GM06990 (cell line): ENCODE measurements around the gene DCANP1.
A peak's percentile ranks its signal among the peaks of the same experiment; 100 is the strongest.

Source experiments
- DNase-seq: peaks from one replicate; pipeline ENCODE4 v3.0.0-alpha.2; 2011; ENCODE audit not compliant: insufficient read length; ENCODE audit errors: extremely low read depth
- H3K27me3 ChIP-seq: replicated peaks from 2 replicates; pipeline ENCODE4 v1.6.0; 2011; ENCODE audit warnings: low read length; ENCODE audit not compliant: control insufficient read depth, insufficient read depth
- H3K36me3 ChIP-seq: 2 replicates; pipeline ENCODE4 v1.5.1; 2011; ENCODE audit warnings: low read length; ENCODE audit not compliant: control insufficient read depth, insufficient read depth
- H3K4me3 ChIP-seq: replicated peaks from 2 replicates; pipeline ENCODE4 v1.5.1; 2011; ENCODE audit warnings: low read depth, mild to moderate bottlenecking, control low read depth, low read length
- CTCF ChIP-seq: IDR thresholded peaks from 2 replicates; pipeline ENCODE4 v1.5.1; 2011; ENCODE audit warnings: low read length, control low read depth, mild to moderate bottlenecking, inconsistent platforms; ENCODE audit not compliant: insufficient read depth, poor library complexity, severe bottlenecking

Gene DCANP1

GRCh38 chr5:135399794-135400542 lies 47.2 kb downstream of the DCANP1 start:
- DNase-seq: no peak
- Histone ChIP-seq H3K27me3 (no peaks in the 10 kb centered on the region), H3K4me3 (peak overlapping the region; percentile 85), H3K36me3 (no peaks in the 10 kb centered on the region)
- TF ChIP-seq CTCF: no peak

- TF ChIP-seq CTCF: no peak
- Histone ChIP-seq H3K4me3 (peak within 1 kb of the TSS; percentile 85), H3K36me3 (no peaks in the 10 kb centered on the region), H3K27me3 (no peaks in the 10 kb centered on the region)
- DNase-seq: peak; percentile 90
These were observed 48.0 kb downstream of the DCANP1 start, which contains the start of gene MACROH2A1 for GRCh38 chr5:135398855-135399793. MACROH2A1 (minus strand) TSS chr5:135399231; CDS start chr5:135389093, 10,138 bp downstream.

GRCh38 chr5:135398160-135398854 lies 48.8 kb downstream of the DCANP1 start:
- DNase-seq: peak; percentile 61
- Histone ChIP-seq H3K27me3 (no peaks in the 10 kb centered on the region), H3K4me3 (peak overlapping the region; percentile 85), H3K36me3 (no peaks in the 10 kb centered on the region)
- no peak for TF ChIP-seq CTCF

GRCh38 chr5:135397084-135397483 lies 50.1 kb downstream of the DCANP1 start:
- DNase-seq: no peak
- Histone ChIP-seq H3K36me3 (no peaks in the 10 kb centered on the region), H3K27me3 (no peaks in the 10 kb centered on the region), H3K4me3 (no peak overlapping the region)
- TF ChIP-seq CTCF: no peak

GRCh38 chr5:135396459-135397055 lies 50.6 kb downstream of the DCANP1 start:
- no peak for DNase-seq
- H3K4me3 ChIP-seq: no peak overlapping the region
- no peaks in the 10 kb centered on the region for H3K27me3 ChIP-seq
- H3K36me3 ChIP-seq: no peaks in the 10 kb centered on the region
- no peak for TF ChIP-seq CTCF
